CD14-positive monocyte (primary cell): Measurements from ENCODE around the gene DGKE. TPM values are rescaled to one million over a fixed set of nuclear protein-coding genes. Genes with fewer than 3 reads are reported as not detected.

ENCODE experiments used
- DNase-seq, 3 donors: peaks; one replicate each; pipeline ENCODE4 v3.0.0-alpha.2; 2011 to 2022
- H2AFZ ChIP-seq: 2 replicates; pipeline ENCODE4 v1.6.0; 2012; ENCODE audit warnings: mild to moderate bottlenecking, low read depth, low read length, inconsistent platforms; ENCODE audit not compliant: insufficient read depth, poor library complexity, severe bottlenecking
- H3K27ac ChIP-seq, 2 donors: 1 replicate in 1 of 2; 2 replicates in 1 of 2; pipeline ENCODE4 v1.5.1; 2012 to 2013; ENCODE audit warnings: low read length in 2 of 2, control low read depth in 1 of 2, inconsistent platforms in 1 of 2, low read depth in 1 of 2, mild to moderate bottlenecking in 1 of 2
- H3K27me3 ChIP-seq, 2 donors: one replicate each; pipeline versions ENCODE4 v1.6.0 to v1.6.1; 2011 to 2013; ENCODE audit warnings: low read length in 2 of 2; ENCODE audit not compliant: control insufficient read depth in 2 of 2, insufficient read depth in 2 of 2
- H3K36me3 ChIP-seq, 2 donors: replicated peaks in 1 of 2; 1 replicate in 1 of 2; 2 replicates in 1 of 2; pipeline versions ENCODE4 v1.5.1 to v1.6.1; 2012 to 2013; ENCODE audit warnings: low read length in 2 of 2, control low read depth in 1 of 2, inconsistent platforms in 1 of 2, mild to moderate bottlenecking in 1 of 2; ENCODE audit not compliant: insufficient read depth in 2 of 2, control insufficient read depth in 1 of 2
- H3K4me1 ChIP-seq, 2 donors: 1 replicate in 1 of 2; 2 replicates in 1 of 2; pipeline versions ENCODE4 v1.5.1 to v1.6.1; 2012 to 2013; ENCODE audit warnings: low read length in 2 of 2, control low read depth in 1 of 2, inconsistent platforms in 1 of 2, mild to moderate bottlenecking in 1 of 2, moderate library complexity in 1 of 2; ENCODE audit not compliant: insufficient read depth in 2 of 2, control insufficient read depth in 1 of 2
- H3K4me2 ChIP-seq: replicated peaks from 2 replicates; pipeline ENCODE3; 2012; ENCODE audit warnings: low read length, moderate library complexity, mild to moderate bottlenecking; ENCODE audit not compliant: poor library complexity, severe bottlenecking; ENCODE audit errors: extremely low read depth
- H3K4me3 ChIP-seq, 3 experiments: fragments of 200-600 bp in 1 of 3; sonication (generic) in 1 of 3; replicated peaks in 1 of 3; 1 replicate in 2 of 3; 2 replicates in 1 of 3; pipeline ENCODE4 v1.5.1; 2011 to 2013; ENCODE audit warnings: low read length in 3 of 3, mild to moderate bottlenecking in 3 of 3, control low read depth in 2 of 3, low read depth in 2 of 3, inconsistent platforms in 1 of 3, moderate library complexity in 1 of 3
- H3K79me2 ChIP-seq: 2 replicates; pipeline ENCODE4 v1.6.0; 2012; ENCODE audit warnings: mild to moderate bottlenecking, control low read depth, inconsistent platforms, low read length, moderate library complexity; ENCODE audit not compliant: insufficient read depth
- H3K9ac ChIP-seq: 2 replicates; pipeline ENCODE4 v1.6.0; 2017; ENCODE audit warnings: low read length, mild to moderate bottlenecking; ENCODE audit not compliant: insufficient read depth, poor library complexity, severe bottlenecking
- H3K9me3 ChIP-seq, 2 donors: replicated peaks in 1 of 2; 1 replicate in 1 of 2; 2 replicates in 1 of 2; pipeline versions ENCODE4 v1.5.1 to v1.6.1; 2012 to 2013; ENCODE audit warnings: low read length in 2 of 2, control low read depth in 1 of 2; ENCODE audit not compliant: control insufficient read depth in 1 of 2, insufficient read depth in 1 of 2
- H4K20me1 ChIP-seq: 2 replicates; pipeline ENCODE4 v1.6.0; 2012; ENCODE audit warnings: mild to moderate bottlenecking, low read length, control low read depth, moderate library complexity; ENCODE audit not compliant: insufficient read depth
- H3K27ac Mint-ChIP-seq, 7 donors: one replicate each; pipeline ENCODE4 v1.8.0; 2020; ENCODE audit warnings: mild to moderate bottlenecking in 7 of 7, mixed read lengths in 7 of 7, moderate library complexity in 6 of 7, inconsistent platforms in 2 of 7
- H3K27me3 Mint-ChIP-seq, 3 donors: one replicate each; pipeline ENCODE4 v1.8.0; 2021 to 2022; ENCODE audit warnings: low read depth in 3 of 3, mild to moderate bottlenecking in 3 of 3, mixed read lengths in 3 of 3, moderate library complexity in 3 of 3, inconsistent platforms in 1 of 3
- H3K36me3 Mint-ChIP-seq, 2 donors: one replicate each; pipeline ENCODE4 v1.8.0; 2020; ENCODE audit warnings: mixed read lengths in 2 of 2, inconsistent platforms in 1 of 2, mild to moderate bottlenecking in 1 of 2
- H3K4me1 Mint-ChIP-seq: one replicate; pipeline ENCODE4 v1.8.0; 2020; ENCODE audit warnings: mild to moderate bottlenecking, mixed read lengths
- H3K4me3 Mint-ChIP-seq, 2 donors: one replicate each; pipeline ENCODE4 v1.8.0; 2020; ENCODE audit warnings: mild to moderate bottlenecking in 2 of 2, mixed read lengths in 2 of 2, moderate library complexity in 1 of 2
- H3K9me3 Mint-ChIP-seq, 7 donors: one replicate each; pipeline ENCODE4 v1.8.0; 2020 to 2022; ENCODE audit warnings: mixed read lengths in 7 of 7, mild to moderate bottlenecking in 6 of 7, moderate library complexity in 6 of 7, inconsistent platforms in 2 of 7
- CTCF ChIP-seq: fragments of 200-600 bp; IDR thresholded peaks from one replicate; pipeline ENCODE4 v1.8.0; 2022; ENCODE audit warnings: antibody characterized with exemption, mild to moderate bottlenecking
- WGBS: methylation state at CpG from one replicate; pipeline ENCODE4 v1.1.5; 2013; ENCODE audit warnings: missing lambda C conversion rate; ENCODE audit not compliant: insufficient coverage; 5-methylcytosine and 5-hydroxymethylcytosine counted together
- intact Hi-C, 2 donors: fragments of 100-400 bp; cut with micrococcal nuclease; formaldehyde crosslinking; loops; one replicate each; pipeline versions ENCODE4 v1.15.0 to v1.15.1; 2023
- polyA plus RNA-seq, 3 donors: library from polyadenylated mRNA; depleted of rRNA in 1 of 3; unstranded in 2 of 3; stranded (reverse) in 1 of 3; fragments of 300-500 nt in 2 of 3; fragments of >200 nt in 1 of 3; fragmentation: Illumina TruSeq in 2 of 3; gene quantifications; 1 replicate in 2 of 3; 2 replicates in 1 of 3; pipeline ENCODE4 v1.2.3, GENCODE V29; 2012 to 2021

DGKE gene
- polyA plus RNA-seq, 3 donors = 1.1 to 3.0 (median 1.5) TPM

- H3K36me3 Mint-ChIP-seq = no peaks in the 10 kb centered on the region
- H3K4me3 ChIP-seq = no peak overlapping the region
- H3K27me3 ChIP-seq = no peaks in the 10 kb centered on the region
- no peak overlapping the region for H3K27ac ChIP-seq
- no peak overlapping the region for H3K9ac ChIP-seq
- H3K4me1 ChIP-seq = no peaks in the 10 kb centered on the region
- no peak for DNase-seq
- 60% methylated on average over 1 of the region's 4 CpGs for WGBS
- H4K20me1 ChIP-seq = no peaks in the 10 kb centered on the region
- H3K27me3 Mint-ChIP-seq = peaks cover 0 to 6% (median 2%) of the 10 kb centered on the region in 3 donors
- no peaks in the 10 kb centered on the region for H3K9me3 ChIP-seq
- no peak overlapping the region for H2AFZ ChIP-seq
- intact Hi-C loops = no loop called here
- TF ChIP-seq CTCF = no peak
- H3K79me2 ChIP-seq = no peaks in the 10 kb centered on the region
- no peak overlapping the region for H3K4me3 Mint-ChIP-seq
- H3K27ac Mint-ChIP-seq = peak overlapping the region in 1 of 7 donors; percentile 41
- peaks cover 3% of the 10 kb centered on the region for H3K4me1 Mint-ChIP-seq
- no peak overlapping the region for H3K4me2 ChIP-seq
- no peaks in the 10 kb centered on the region for H3K36me3 ChIP-seq
- H3K9me3 Mint-ChIP-seq = no peaks in the 10 kb centered on the region
Observed at GRCh38 chr17:56870081-56870651, 36.2 kb downstream of the DGKE start.

GRCh38 chr17:56876766-56877179 lies 42.8 kb downstream of the DGKE start:
- no peak for TF ChIP-seq CTCF
- intact Hi-C loops = no loop called here
- WGBS = 67% methylated on average over 1 of the region's 7 CpGs
- Mint-ChIP-seq H3K9me3 (peaks cover 5 to 20% (median 16%) of the 10 kb centered on the region in 7 donors), H3K4me3 (no peak overlapping the region), H3K36me3 (peaks cover 2 to 10% of the 10 kb centered on the region in 2 donors), H3K27me3 (peaks cover 0 to 6% (median 2%) of the 10 kb centered on the region in 3 donors), H3K27ac (peak overlapping the region in 1 of 7 donors; percentile 2), H3K4me1 (peaks cover 27% of the 10 kb centered on the region)
- no peak overlapping the region for H3K9ac ChIP-seq
- no peak overlapping the region for H3K4me3 ChIP-seq
- H4K20me1 ChIP-seq = no peaks in the 10 kb centered on the region
- DNase-seq = no peak
- H3K27me3 ChIP-seq = no peaks in the 10 kb centered on the region
- H2AFZ ChIP-seq = no peak overlapping the region
- H3K27ac ChIP-seq = no peak overlapping the region
- H3K36me3 ChIP-seq = no peaks in the 10 kb centered on the region
- peaks cover 26 to 32% of the 10 kb centered on the region in 2 donors for H3K4me1 ChIP-seq
- H3K4me2 ChIP-seq = no peak overlapping the region
- peaks cover 0 to 14% of the 10 kb centered on the region in 2 donors for H3K9me3 ChIP-seq
- no peaks in the 10 kb centered on the region for H3K79me2 ChIP-seq
